ENCODE measurements around the gene CD99.
"Not testable (repeated sequence)": the region's sequence is repeated elsewhere in the genome, so short reads cannot be mapped to it uniquely, and the experiment has no call there.

Gene CD99

GRCh38 chrX:2732649-2733048 lies 41.6 kb downstream of the CD99 start:
- no peak for DNase-seq

- no peak for DNase-seq
These were observed 42.2 kb downstream of the CD99 start for GRCh38 chrX:2733286-2733685.

DNA sequence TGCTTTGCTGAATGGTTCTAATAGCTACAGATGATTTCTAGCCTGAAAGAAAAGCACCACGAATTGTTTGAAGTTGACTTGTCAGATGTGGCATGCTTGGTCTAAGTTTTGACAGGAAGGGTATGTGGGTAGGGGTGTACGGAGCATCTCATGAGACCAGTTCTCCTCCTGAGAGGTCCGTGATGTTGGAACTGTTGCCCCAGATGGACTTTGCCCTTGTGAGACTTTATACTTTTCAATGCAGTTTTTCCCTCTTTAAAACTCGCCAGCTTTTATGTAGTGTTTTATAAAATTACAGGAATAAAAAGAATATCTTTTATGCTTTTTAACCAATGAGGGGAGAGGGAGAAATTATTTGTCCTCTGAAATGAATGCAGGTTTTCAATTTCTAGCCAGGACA lies 44.2 kb downstream of the CD99 start:
- no peak for DNase-seq

DNA sequence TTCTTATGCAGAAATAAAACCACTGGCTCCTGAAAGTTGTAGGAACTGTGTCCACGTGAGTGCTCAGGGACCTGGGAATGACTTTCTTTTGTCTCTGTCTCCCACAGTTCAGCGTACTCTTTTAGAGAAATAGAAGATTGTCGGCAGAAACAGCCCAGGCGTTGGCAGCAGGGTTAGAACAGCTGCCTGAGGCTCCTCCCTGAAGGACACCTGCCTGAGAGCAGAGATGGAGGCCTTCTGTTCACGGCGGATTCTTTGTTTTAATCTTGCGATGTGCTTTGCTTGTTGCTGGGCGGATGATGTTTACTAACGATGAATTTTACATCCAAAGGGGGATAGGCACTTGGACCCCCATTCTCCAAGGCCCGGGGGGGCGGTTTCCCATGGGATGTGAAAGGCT lies 49.6 kb downstream of the CD99 start:
- no peak for DNase-seq

GRCh38 chrX:2741386-2741785 lies 50.3 kb downstream of the CD99 start:
- no peak for DNase-seq

- not testable (repeated sequence) for DNase-seq
These were observed 55.2 kb downstream of the CD99 start for GRCh38 chrX:2746250-2746649.

GRCh38 chrX:2748171-2748814 lies 57.2 kb downstream of the CD99 start:
- no peak for DNase-seq

DNA sequence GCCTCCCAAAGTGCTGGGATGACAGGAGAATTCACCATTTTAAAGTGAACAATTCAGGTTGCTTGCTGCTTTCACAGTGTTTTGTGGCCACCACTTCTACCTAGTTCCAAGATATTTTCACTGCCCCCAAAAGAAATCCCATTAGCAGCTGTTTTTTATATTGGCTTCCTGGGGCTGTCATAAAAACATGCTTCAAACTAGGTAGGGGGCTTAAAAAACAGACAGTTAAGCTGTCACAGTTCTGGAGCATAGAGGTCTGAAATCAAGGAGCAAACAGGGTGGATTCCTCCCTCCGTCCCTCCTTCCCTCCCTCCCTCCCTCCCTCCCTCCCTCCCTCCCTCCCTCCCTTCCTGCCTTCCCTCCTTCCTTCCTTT lies 57.7 kb downstream of the CD99 start:
- DNase-seq, result no peak

GRCh38 chrX:2751291-2751690 lies 60.2 kb downstream of the CD99 start:
- no peak for DNase-seq

GRCh38 chrX:2751874-2752300 lies 60.8 kb downstream of the CD99 start, which contains the start of gene XG:
Gene XG (plus strand): TSS chrX:2752040. CDS start chrX:2752275, 235 bp downstream.
- not testable (repeated sequence) for DNase-seq

GRCh38 chrX:2752441-2752840 lies 61.3 kb downstream of the CD99 start:
- DNase-seq, result not testable (repeated sequence)

DNA sequence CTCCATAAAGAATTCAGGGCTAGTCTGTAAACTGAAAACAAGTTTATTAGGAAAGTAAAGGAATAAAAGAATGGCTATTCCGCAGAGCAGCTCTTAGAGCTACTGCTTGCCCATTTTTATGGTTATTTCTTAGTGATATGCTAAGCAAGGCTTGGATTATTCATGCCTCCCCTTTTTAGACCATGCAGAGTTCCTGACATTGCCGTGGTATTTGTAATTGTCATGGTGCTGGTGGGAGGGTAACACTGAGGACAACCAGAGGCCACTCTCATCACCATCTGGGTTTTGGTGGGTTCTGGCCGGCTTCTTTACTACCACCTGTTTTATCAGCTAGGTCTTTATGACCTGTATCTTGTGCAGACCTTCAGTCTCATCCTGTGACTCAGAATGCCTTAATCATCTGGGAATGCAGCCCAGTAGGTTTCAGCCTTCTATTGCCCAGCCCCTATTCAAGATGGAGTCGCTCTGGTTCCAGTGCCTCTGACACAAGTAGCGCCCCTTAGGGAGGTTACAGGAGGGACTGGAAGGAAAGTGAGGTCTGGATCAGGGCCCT lies 64.1 kb downstream of the CD99 start:
- DNase-seq, result not testable (repeated sequence)

- no peak for DNase-seq
These were observed 65.5 kb downstream of the CD99 start for GRCh38 chrX:2756548-2756947.

DNA sequence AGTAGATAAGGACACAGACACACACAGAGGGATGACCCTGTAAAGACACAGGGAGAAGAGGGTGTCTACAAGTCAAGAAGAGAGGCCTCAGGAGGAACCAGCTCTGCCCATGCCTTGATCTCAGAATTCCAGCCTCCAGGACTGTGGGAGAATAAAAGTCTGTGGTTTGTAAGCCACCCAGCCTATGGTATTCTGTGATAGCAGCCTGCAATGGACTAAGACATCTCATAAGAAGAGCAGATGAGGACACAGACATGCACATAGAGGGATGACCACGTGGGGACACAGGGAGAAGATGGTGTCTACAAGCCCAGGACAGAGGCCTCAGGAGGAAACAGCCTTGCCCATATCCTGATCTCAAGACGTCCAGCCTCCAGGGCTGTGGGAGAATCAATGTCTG lies 70.2 kb downstream of the CD99 start:
- DNase-seq, result no peak

DNA sequence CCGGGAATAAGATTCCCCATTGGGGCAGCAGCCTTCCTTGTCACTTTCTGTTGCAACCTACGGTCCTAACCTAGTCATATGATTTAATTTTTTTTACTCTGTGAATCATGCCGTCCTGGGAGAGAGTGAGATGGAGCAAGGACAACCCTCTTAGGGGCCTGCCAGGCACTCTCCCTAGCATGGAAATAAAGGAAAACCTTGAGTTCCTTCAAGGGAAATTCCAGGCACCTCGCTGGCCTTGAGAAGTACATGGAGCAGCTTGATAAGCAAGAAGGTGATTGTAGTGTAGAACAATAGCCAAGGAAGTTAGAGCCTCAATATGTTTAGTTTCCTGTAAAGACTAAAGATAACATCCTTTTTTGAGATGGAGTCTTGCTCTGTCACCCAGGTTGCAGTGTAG lies 71.6 kb downstream of the CD99 start:
- DNase-seq, result not testable (repeated sequence)

DNA sequence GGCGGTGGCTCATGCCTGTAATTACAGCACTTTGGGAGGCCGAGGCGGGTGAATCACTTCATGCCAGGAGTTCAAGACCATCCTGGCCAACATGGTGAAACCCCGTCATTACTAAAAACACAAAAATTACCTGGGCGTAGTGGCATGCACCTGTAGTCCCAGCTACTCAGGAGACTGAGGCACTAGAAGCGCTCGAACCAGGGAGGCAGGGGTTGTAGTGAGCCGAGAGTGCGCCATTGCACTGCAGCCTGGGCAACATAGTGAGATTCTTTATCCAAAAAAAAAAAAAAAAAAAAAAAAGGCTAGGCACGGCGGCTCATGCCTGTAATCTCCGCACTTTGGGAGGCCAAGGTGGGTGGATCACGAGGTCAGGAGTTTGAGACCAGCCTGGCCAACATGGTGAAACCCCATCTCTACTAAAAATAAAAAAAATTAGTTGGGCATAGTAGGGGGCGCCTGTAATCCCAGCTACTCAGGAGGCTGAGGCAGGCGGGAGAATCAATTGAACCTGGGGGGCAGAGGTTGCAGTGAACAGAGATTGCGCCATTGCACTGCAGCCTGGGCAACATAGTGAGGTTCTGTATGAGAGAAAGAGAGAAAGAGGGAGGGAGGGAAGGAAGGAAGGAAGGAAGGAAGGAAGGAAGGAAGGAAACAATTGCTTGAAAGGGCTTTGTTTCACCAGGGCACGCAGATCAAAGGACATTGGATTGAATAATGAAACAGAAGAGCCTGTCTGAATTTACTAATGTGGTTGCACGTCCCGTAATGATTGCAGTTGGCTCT lies 73.9 kb downstream of the CD99 start:
- not testable (repeated sequence) for DNase-seq

DNA sequence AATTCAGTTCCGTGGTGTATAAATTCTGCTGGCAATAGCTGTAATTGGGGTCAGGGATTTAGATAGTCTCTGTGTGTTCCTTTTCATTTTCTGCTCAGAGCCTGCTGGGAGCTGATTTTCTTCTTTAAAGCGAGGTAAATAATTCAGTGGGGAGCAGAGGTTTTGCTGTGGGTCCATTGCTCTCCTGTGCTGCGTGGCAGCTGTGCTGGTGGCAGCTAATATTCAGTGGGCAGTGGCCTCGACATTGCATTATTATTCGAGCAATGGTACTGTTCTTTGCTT lies 74.4 kb downstream of the CD99 start:
- no peak for DNase-seq

DNA sequence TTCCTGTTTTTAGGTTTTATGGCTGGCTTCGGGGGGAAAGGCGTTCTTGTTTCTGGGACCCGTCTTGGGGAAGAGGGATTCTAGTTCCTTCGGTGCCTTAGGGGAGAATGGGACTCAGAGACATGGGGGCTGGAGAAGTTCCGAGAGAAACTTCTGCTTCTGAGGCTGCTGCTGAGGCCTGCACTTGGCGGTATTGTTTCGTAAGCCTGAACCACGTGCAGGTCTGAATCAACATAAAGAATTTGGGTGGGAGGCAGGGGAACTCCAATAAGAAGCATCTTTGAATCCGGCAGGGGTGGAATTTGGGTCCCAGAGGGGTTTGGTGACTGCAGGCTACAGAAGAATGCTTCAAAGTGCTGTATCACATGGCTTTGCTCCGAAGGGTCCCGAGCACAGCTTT lies 75.8 kb downstream of the CD99 start:
- no peak for DNase-seq

DNA sequence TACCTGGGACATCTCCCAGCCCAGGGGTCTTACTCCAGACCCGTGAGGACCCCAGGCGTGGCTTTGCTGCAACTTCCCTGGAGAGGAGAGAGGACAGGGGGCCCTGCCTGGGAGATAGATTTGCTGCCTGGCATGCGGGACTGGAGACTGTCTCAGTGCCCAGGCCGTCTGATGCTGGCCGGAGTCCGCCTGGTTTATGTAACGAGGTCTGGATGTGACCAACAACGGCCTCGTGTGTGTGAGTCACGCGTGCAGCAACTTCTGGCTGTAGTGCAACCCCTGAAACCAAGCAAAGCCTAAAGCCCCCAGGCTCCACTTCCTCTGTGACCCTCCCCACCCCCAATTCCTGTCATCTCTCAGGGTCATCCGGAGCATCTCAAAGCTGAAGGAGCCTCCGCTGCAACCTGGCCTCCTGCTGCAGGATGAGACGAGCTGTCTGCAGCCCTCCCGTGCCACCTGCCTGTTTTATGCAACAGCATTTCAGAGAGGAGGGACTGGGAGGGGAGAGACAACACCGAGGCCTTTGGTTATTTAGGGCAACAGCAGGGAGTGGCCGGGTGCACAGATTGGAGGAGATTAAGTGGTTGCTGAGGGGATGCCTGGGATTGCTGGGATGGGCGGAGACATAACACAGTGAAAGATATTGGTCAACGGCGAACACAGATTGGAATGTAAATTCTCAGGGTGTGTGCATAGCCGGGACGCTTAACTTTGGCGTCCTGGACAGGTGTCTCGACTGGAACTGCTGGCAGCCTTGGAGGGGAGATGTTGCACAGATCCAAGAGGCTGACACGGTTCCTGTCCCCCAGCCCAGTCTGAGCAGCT lies 76.7 kb downstream of the CD99 start:
- no peak for DNase-seq

DNA sequence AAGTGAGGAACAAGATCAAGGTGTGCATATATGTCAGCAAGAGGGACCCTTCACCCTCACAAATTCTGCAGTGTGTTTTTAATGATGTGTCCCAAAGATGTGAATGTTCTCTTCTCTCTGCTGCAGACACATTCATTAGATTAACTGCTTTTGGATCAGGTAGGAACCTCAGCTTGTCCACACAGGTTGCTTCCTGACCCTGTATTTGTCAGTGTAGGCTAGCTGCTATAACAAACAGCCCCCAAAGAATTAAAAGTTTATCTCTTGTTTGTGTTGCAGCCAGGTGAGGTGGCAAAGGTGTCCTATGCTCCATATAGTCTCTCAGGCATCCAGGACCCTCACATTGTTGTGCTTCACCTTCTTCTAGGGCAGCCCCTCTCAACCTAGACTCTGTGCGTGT lies 78.5 kb downstream of the CD99 start:
- no peak for DNase-seq

- not testable (repeated sequence) for DNase-seq
These were observed 82.3 kb downstream of the CD99 start for GRCh38 chrX:2773166-2774055.

DNA sequence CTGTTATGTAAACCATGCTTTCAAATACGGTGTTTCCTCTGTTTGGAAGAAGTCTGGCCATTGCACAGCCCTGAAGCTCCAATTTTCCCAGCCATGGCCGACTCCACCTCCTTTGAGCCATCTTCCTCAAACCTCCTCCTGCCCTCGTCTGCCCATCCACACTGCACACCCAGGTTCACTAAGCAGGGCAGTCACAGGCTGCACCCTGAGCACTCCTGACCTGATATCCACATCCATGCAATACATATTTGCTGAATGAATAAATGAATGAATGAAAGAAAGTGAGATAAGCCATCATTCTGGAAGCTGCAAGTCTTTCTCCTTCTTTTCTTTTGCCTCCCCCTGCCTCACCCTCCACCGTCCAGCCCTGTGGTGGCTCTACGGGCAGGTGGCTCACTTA lies 83.0 kb downstream of the CD99 start:
- no peak for DNase-seq

DNA sequence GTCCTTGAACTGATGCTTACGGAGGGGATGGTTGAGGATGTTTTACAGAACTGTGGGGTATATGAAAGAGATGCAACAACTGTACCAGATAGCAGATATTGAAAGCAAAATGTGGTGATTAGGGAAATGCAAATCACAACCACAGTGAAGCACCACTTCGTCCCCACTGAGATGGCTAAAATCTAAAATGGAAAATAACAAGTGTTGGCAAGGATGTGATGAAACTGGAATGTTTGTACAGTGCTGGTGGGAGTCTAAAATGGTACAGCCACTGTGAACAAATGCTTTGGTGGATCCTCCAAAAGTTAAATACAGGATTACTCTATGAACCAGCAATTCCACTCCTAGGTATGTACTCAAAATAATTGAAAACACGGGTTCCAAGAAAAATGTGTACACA lies 83.7 kb downstream of the CD99 start:
- DNase-seq, result no peak
